Activated CD8-positive, alpha-beta T cell treated with anti-CD3 and anti-CD28 coated beads for 36 hours (primary cell): ENCODE results near the gene CDC16. TPM values are rescaled to one million over a fixed set of nuclear protein-coding genes. Genes with fewer than 3 reads are reported as not detected.

Source experiments
- ATAC-seq: fragments of 200-7000 bp; cut with Tn5 transposase; one replicate; pipeline ENCODE4 v1.10.0; 2021; ENCODE audit warnings: mild to moderate bottlenecking, moderate library complexity
- CTCF ChIA-PET: fragments of 350-600 bp; sonication (Branson Sonifier 250); formaldehyde crosslinking; loops from one replicate; lab custom pipeline; 2021; ENCODE audit warnings: antibody characterized with exemption; lab: Charles Lee
- POLR2A ChIA-PET: fragments of 350-600 bp; sonication (Branson Sonifier 250); formaldehyde crosslinking; loops from one replicate; lab custom pipeline; 2021; ENCODE audit warnings: antibody characterized with exemption; lab: Charles Lee
- DNase-seq: peaks from one replicate; pipeline ENCODE4 v3.0.0-alpha.2; 2020
- H3K27ac Mint-ChIP-seq: one replicate; pipeline ENCODE4 v1.8.0; 2021; ENCODE audit warnings: mild to moderate bottlenecking, mixed read lengths
- H3K27me3 Mint-ChIP-seq: one replicate; pipeline ENCODE4 v1.8.0; 2021; ENCODE audit warnings: mixed read lengths
- H3K36me3 Mint-ChIP-seq: one replicate; pipeline ENCODE4 v1.8.0; 2021; ENCODE audit warnings: low read depth, mixed read lengths
- H3K4me1 Mint-ChIP-seq: one replicate; pipeline ENCODE4 v1.8.0; 2021; ENCODE audit warnings: low read depth, mixed read lengths
- H3K4me3 Mint-ChIP-seq: one replicate; pipeline ENCODE4 v1.8.0; 2021; ENCODE audit warnings: mild to moderate bottlenecking, moderate library complexity, mixed read lengths
- H3K9me3 Mint-ChIP-seq: one replicate; pipeline ENCODE4 v1.8.0; 2021; ENCODE audit warnings: mixed read lengths
- CTCF ChIP-seq: fragments of 200-600 bp; IDR thresholded peaks from one replicate; pipeline ENCODE4 v1.8.0; 2022; ENCODE audit warnings: antibody characterized with exemption, mild to moderate bottlenecking
- intact Hi-C: fragments of 100-400 bp; cut with micrococcal nuclease; formaldehyde crosslinking; loops from one replicate; pipeline ENCODE4 v1.10.0; 2022
- total RNA-seq, 2 experiments: library from RNA; stranded (reverse); gene quantifications; one replicate each; pipeline ENCODE4 v1.2.3, GENCODE V29; 2021

CDC16 gene
- total RNA-seq, 2 experiments from 2014 or later = 72.5 to 76.0 TPM

GRCh38 chr13:114279146-114279545 lies 44.4 kb downstream of the CDC16 start:
- ChIA-PET POLR2A (interaction anchor here (0.8 to 3.4 kb wide), 2 partner anchors 11 to 43 kb away, joined by 4 to 19 read pairs; no protein-coding TSS in a partner anchor), CTCF (interaction anchor here (0.7 to 1.8 kb wide), 4 partner anchors 21 to 67 kb away, joined by 3 to 4 read pairs (median 3); no protein-coding TSS in a partner anchor)
- Mint-ChIP-seq H3K36me3 (peaks cover 42% of the 10 kb centered on the region), H3K4me3 (no peak overlapping the region), H3K9me3 (no peaks in the 10 kb centered on the region), H3K27ac (peak overlapping the region; percentile 94), H3K27me3 (no peaks in the 10 kb centered on the region), H3K4me1 (peaks cover 36% of the 10 kb centered on the region)
- ATAC-seq (no peak), DNase-seq (no peak)
- no peak for TF ChIP-seq CTCF
- intact Hi-C loops = no loop called here

- Mint-ChIP-seq H3K9me3 (no peaks in the 10 kb centered on the region), H3K27me3 (no peaks in the 10 kb centered on the region), H3K36me3 (peaks cover 43% of the 10 kb centered on the region), H3K4me3 (peak overlapping the region; percentile 77), H3K4me1 (peaks cover 40% of the 10 kb centered on the region), H3K27ac (peak overlapping the region; percentile 94)
- ATAC-seq (no peak), DNase-seq (peak; percentile 14)
- no peak for TF ChIP-seq CTCF
- CTCF ChIA-PET = interaction anchor here (0.7 to 1.8 kb wide), 5 partner anchors 22 to 66 kb away, joined by 3 to 4 read pairs (median 3); no protein-coding TSS in a partner anchor
- intact Hi-C loops = no loop called here
- POLR2A ChIA-PET = interaction anchor here (0.8 to 3.4 kb wide), 4 partner anchors 7 to 44 kb away, joined by 3 to 19 read pairs (median 4); no protein-coding TSS in a partner anchor
These were observed 45.2 kb downstream of the CDC16 start for GRCh38 chr13:114279758-114280355.

GRCh38 chr13:114281351-114282040 lies 46.8 kb downstream of the CDC16 start, which contains the start of gene UPF3A:
TSS of gene UPF3A (plus strand) at chr13:114281601. CDS start at chr13:114281640, 39 bp downstream.
- intact Hi-C loops = no loop called here
- peaks cover 53% of the 10 kb centered on the region for H3K4me1 Mint-ChIP-seq
- no peaks in the 10 kb centered on the region for H3K9me3 Mint-ChIP-seq
- no peak for TF ChIP-seq CTCF
- no peaks in the 10 kb centered on the region for H3K27me3 Mint-ChIP-seq
- H3K27ac Mint-ChIP-seq = peak within 1 kb of the TSS; percentile 94
- peak within 1 kb of the TSS; percentile 77 for H3K4me3 Mint-ChIP-seq
- DNase-seq (peak; percentile 94), ATAC-seq (peak; percentile 83)
- CTCF ChIA-PET = no interaction called here
- peaks cover 42% of the 10 kb centered on the region for H3K36me3 Mint-ChIP-seq
- POLR2A ChIA-PET = interaction anchor here (0.6 to 3.4 kb wide), 5 partner anchors 11 to 58 kb away, joined by 3 to 19 read pairs (median 3); no protein-coding TSS in a partner anchor

GRCh38 chr13:114282041-114282670 lies 47.5 kb downstream of the CDC16 start:
- ChIA-PET POLR2A (interaction anchor here (0.8 to 3.4 kb wide), 3 partner anchors 12 to 36 kb away, joined by 3 to 19 read pairs (median 3); no protein-coding TSS in a partner anchor), CTCF (no interaction called here)
- intact Hi-C loops = no loop called here
- DNase-seq (peak; percentile 78), ATAC-seq (peak; percentile 71)
- H3K27ac Mint-ChIP-seq = peak overlapping the region; percentile 91
- H3K9me3 Mint-ChIP-seq = no peaks in the 10 kb centered on the region
- peak overlapping the region; percentile 77 for H3K4me3 Mint-ChIP-seq
- H3K27me3 Mint-ChIP-seq = no peaks in the 10 kb centered on the region
- peaks cover 48% of the 10 kb centered on the region for H3K36me3 Mint-ChIP-seq
- no peak for TF ChIP-seq CTCF
- H3K4me1 Mint-ChIP-seq = peaks cover 53% of the 10 kb centered on the region
